ENCODE results near the gene DNAAF2. TPM values are rescaled to one million over a fixed set of nuclear protein-coding genes. Genes with fewer than 3 reads are reported as not detected.

Gene DNAAF2
- total and polyA plus RNA-seq, 4 donors = 4.2 to 8.2 (median 5.3) TPM

GRCh38 chr14:49677643-49678042 is 42.6 kb upstream of the DNAAF2 start:
- Histone ChIP-seq H3K27me3 (ENCODE audit: control insufficient read depth in 4 of 4, insufficient read depth in 4 of 4, low read length in 3 of 4) (no peaks in the 10 kb centered on the region), H3K4me1 (ENCODE audit: control insufficient read depth in 4 of 4, insufficient read depth in 4 of 4, low read length in 3 of 4) (no peaks in the 10 kb centered on the region), H3K27ac (ENCODE audit: low read depth in 1 of 2, low read length in 2 of 2) (no peak overlapping the region), H3K9me3 (ENCODE audit: control insufficient read depth in 4 of 4, low read length in 3 of 4) (no peaks in the 10 kb centered on the region), H3K4me3 (ENCODE audit: low read depth in 1 of 3, low read length in 3 of 3) (no peak overlapping the region), H3K36me3 (ENCODE audit: control insufficient read depth in 4 of 4, insufficient read depth in 3 of 4, low read depth in 1 of 4, low read length in 3 of 4) (peaks cover 0 to 2% (median 0%) of the 10 kb centered on the region in 4 donors), H3K9ac (ENCODE audit: low read depth in 1 of 2, low read length in 2 of 2) (no peak overlapping the region)
- 94% methylated on average over 4 of the region's 4 CpGs for WGBS
- DNase-seq (ENCODE audit: low spot score) = no peak
- no peak for TF ChIP-seq RAD21 (IDR thresholded peaks at IDR 0.05)

- H3K9me3 ChIP-seq (ENCODE audit: control insufficient read depth in 4 of 4, low read length in 3 of 4) = no peaks in the 10 kb centered on the region
- WGBS = 96% methylated on average over 2 of the region's 2 CpGs
- H3K4me3 ChIP-seq (ENCODE audit: low read depth in 1 of 3, low read length in 3 of 3) = no peak overlapping the region
- no peak overlapping the region for H3K9ac ChIP-seq (ENCODE audit: low read depth in 1 of 2, low read length in 2 of 2)
- TF ChIP-seq EGR1 (IDR thresholded peaks at IDR 0.05; ENCODE audit: low read depth in 2 of 2) (no peak), SP1 (IDR thresholded peaks at IDR 0.05) (no peak), NR2F2 (IDR thresholded peaks at IDR 0.05) (no peak)
- H3K36me3 ChIP-seq (ENCODE audit: control insufficient read depth in 4 of 4, insufficient read depth in 3 of 4, low read depth in 1 of 4, low read length in 3 of 4) = no peaks in the 10 kb centered on the region
- H3K27ac ChIP-seq (ENCODE audit: low read depth in 1 of 2, low read length in 2 of 2) = no peak overlapping the region
- DNase-seq (ENCODE audit: low spot score) = no peak
- no peaks in the 10 kb centered on the region for H3K4me1 ChIP-seq (ENCODE audit: control insufficient read depth in 4 of 4, insufficient read depth in 4 of 4, low read length in 3 of 4)
- no peaks in the 10 kb centered on the region for H3K27me3 ChIP-seq (ENCODE audit: control insufficient read depth in 4 of 4, insufficient read depth in 4 of 4, low read length in 3 of 4)
Observed at GRCh38 chr14:49673586-49673985, 38.5 kb upstream of the DNAAF2 start.

GRCh38 chr14:49670475-49670874 is 35.4 kb upstream of the DNAAF2 start:
- no peaks in the 10 kb centered on the region for H3K27me3 ChIP-seq (ENCODE audit: control insufficient read depth in 4 of 4, insufficient read depth in 4 of 4, low read length in 3 of 4)
- TF ChIP-seq RXRA (IDR thresholded peaks at IDR 0.05) = no peak
- no peak for TF ChIP-seq SP1 (IDR thresholded peaks at IDR 0.05)
- TF ChIP-seq, protein P1, sequence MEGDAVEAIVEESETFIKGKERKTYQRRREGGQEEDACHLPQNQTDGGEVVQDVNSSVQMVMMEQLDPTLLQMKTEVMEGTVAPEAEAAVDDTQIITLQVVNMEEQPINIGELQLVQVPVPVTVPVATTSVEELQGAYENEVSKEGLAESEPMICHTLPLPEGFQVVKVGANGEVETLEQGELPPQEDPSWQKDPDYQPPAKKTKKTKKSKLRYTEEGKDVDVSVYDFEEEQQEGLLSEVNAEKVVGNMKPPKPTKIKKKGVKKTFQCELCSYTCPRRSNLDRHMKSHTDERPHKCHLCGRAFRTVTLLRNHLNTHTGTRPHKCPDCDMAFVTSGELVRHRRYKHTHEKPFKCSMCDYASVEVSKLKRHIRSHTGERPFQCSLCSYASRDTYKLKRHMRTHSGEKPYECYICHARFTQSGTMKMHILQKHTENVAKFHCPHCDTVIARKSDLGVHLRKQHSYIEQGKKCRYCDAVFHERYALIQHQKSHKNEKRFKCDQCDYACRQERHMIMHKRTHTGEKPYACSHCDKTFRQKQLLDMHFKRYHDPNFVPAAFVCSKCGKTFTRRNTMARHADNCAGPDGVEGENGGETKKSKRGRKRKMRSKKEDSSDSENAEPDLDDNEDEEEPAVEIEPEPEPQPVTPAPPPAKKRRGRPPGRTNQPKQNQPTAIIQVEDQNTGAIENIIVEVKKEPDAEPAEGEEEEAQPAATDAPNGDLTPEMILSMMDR (IDR thresholded peaks at IDR 0.05; ENCODE audit: low read depth, low read length, missing input control) = no peak
- TF ChIP-seq NR2F2 (IDR thresholded peaks at IDR 0.05) = no peak
- TF ChIP-seq, protein P2, sequence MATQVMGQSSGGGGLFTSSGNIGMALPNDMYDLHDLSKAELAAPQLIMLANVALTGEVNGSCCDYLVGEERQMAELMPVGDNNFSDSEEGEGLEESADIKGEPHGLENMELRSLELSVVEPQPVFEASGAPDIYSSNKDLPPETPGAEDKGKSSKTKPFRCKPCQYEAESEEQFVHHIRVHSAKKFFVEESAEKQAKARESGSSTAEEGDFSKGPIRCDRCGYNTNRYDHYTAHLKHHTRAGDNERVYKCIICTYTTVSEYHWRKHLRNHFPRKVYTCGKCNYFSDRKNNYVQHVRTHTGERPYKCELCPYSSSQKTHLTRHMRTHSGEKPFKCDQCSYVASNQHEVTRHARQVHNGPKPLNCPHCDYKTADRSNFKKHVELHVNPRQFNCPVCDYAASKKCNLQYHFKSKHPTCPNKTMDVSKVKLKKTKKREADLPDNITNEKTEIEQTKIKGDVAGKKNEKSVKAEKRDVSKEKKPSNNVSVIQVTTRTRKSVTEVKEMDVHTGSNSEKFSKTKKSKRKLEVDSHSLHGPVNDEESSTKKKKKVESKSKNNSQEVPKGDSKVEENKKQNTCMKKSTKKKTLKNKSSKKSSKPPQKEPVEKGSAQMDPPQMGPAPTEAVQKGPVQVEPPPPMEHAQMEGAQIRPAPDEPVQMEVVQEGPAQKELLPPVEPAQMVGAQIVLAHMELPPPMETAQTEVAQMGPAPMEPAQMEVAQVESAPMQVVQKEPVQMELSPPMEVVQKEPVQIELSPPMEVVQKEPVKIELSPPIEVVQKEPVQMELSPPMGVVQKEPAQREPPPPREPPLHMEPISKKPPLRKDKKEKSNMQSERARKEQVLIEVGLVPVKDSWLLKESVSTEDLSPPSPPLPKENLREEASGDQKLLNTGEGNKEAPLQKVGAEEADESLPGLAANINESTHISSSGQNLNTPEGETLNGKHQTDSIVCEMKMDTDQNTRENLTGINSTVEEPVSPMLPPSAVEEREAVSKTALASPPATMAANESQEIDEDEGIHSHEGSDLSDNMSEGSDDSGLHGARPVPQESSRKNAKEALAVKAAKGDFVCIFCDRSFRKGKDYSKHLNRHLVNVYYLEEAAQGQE (IDR thresholded peaks at IDR 0.05) = no peak
- TF ChIP-seq, protein P3, sequence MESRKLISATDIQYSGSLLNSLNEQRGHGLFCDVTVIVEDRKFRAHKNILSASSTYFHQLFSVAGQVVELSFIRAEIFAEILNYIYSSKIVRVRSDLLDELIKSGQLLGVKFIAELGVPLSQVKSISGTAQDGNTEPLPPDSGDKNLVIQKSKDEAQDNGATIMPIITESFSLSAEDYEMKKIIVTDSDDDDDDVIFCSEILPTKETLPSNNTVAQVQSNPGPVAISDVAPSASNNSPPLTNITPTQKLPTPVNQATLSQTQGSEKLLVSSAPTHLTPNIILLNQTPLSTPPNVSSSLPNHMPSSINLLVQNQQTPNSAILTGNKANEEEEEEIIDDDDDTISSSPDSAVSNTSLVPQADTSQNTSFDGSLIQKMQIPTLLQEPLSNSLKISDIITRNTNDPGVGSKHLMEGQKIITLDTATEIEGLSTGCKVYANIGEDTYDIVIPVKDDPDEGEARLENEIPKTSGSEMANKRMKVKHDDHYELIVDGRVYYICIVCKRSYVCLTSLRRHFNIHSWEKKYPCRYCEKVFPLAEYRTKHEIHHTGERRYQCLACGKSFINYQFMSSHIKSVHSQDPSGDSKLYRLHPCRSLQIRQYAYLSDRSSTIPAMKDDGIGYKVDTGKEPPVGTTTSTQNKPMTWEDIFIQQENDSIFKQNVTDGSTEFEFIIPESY (IDR thresholded peaks at IDR 0.05) = no peak
- DNase-seq (ENCODE audit: low spot score) = no peak
- no peak overlapping the region for H3K9ac ChIP-seq (ENCODE audit: low read depth in 1 of 2, low read length in 2 of 2)
- no peak overlapping the region for H3K4me3 ChIP-seq (ENCODE audit: low read depth in 1 of 3, low read length in 3 of 3)
- H3K4me1 ChIP-seq (ENCODE audit: control insufficient read depth in 4 of 4, insufficient read depth in 4 of 4, low read length in 3 of 4) = no peaks in the 10 kb centered on the region
- no peak overlapping the region for H3K27ac ChIP-seq (ENCODE audit: low read depth in 1 of 2, low read length in 2 of 2)
- H3K9me3 ChIP-seq (ENCODE audit: control insufficient read depth in 4 of 4, low read length in 3 of 4) = no peaks in the 10 kb centered on the region
- no peaks in the 10 kb centered on the region for H3K36me3 ChIP-seq (ENCODE audit: control insufficient read depth in 4 of 4, insufficient read depth in 3 of 4, low read depth in 1 of 4, low read length in 3 of 4)

All from liver (tissue), 9 donors.